ENCODE measurements around the gene HOXD10.

The HOXD10 gene

GRCh38 chr2:176137252-176137580 is 20.6 kb downstream of the HOXD10 start:
- no peak for DNase-seq

- no peak for DNase-seq
Observed at GRCh38 chr2:176137906-176138305, 21.3 kb downstream of the HOXD10 start.

GRCh38 chr2:176138526-176138922 is 21.9 kb downstream of the HOXD10 start:
- DNase-seq = peak; percentile 28

- DNase-seq = no peak
Observed at GRCh38 chr2:176138923-176139660, 22.5 kb downstream of the HOXD10 start.

- DNase-seq = peak; percentile 87
Observed at GRCh38 chr2:176139661-176140512, 23.3 kb downstream of the HOXD10 start.

GRCh38 chr2:176140513-176141317 is 24.1 kb downstream of the HOXD10 start:
- DNase-seq = peak; percentile 92

GRCh38 chr2:176142281-176142680 is 25.7 kb downstream of the HOXD10 start:
- no peak for DNase-seq

GRCh38 chr2:176145085-176145969 is 28.7 kb downstream of the HOXD10 start:
- DNase-seq = no peak

- DNase-seq = no peak
Observed at GRCh38 chr2:176146101-176146500, 29.5 kb downstream of the HOXD10 start.

- DNase-seq = no peak
Observed at GRCh38 chr2:176146645-176147044, 30.1 kb downstream of the HOXD10 start.

GRCh38 chr2:176147210-176147799 is 30.7 kb downstream of the HOXD10 start:
- DNase-seq = no peak

GRCh38 chr2:176147800-176148496 is 31.4 kb downstream of the HOXD10 start:
- no peak for DNase-seq

GRCh38 chr2:176148751-176149421 is 32.3 kb downstream of the HOXD10 start:
- no peak for DNase-seq

- no peak for DNase-seq
Observed at GRCh38 chr2:176149481-176149938, 32.9 kb downstream of the HOXD10 start.

GRCh38 chr2:176149939-176150583 is 33.5 kb downstream of the HOXD10 start:
- DNase-seq = no peak

- no peak for DNase-seq
Observed at GRCh38 chr2:176150584-176151441, 34.2 kb downstream of the HOXD10 start.

- no peak for DNase-seq
Observed at GRCh38 chr2:176151442-176152287, 35.1 kb downstream of the HOXD10 start, which contains the start of gene HOXD4. HOXD4 (plus strand) TSS chr2:176151550; CDS start chr2:176151634, 84 bp downstream.
